Panc1 (cell line): ENCODE measurements around the gene R3HDML. TPM values are rescaled to one million over a fixed set of nuclear protein-coding genes. Genes with fewer than 3 reads are reported as not detected.

Experiments
- ATAC-seq: fragments of 200-7000 bp; cut with Tn5 transposase; 2 replicates; pipeline ENCODE4 v1.9.1; 2020; ENCODE audit warnings: mild to moderate bottlenecking, moderate library complexity
- BruUV-seq: library from RNA; stranded (reverse); fragments of 400-500 nt; replicated peaks from 2 replicates; lab custom pipeline; 2021; lab: Mats Ljungman, UMichigan
- CTCF ChIA-PET: fragments of 300-600 bp; sonication (Branson Sonifier 250); formaldehyde crosslinking; loops from one replicate; lab custom pipeline; 2022; ENCODE audit warnings: antibody characterized with exemption; lab: Charles Lee
- POLR2A ChIA-PET: fragments of 300-600 bp; sonication (Branson Sonifier 250); formaldehyde crosslinking; loops from one replicate; lab custom pipeline; 2022; ENCODE audit warnings: antibody characterized with exemption; lab: Charles Lee
- DNase-seq: peaks from one replicate; pipeline ENCODE4 v3.0.0-alpha.2; 2010; ENCODE audit warnings: low read depth, low spot score
- H3K27ac ChIP-seq: 2 replicates; pipeline ENCODE4 v1.5.1; 2011; ENCODE audit warnings: mild to moderate bottlenecking, low read length, inconsistent platforms
- H3K27me3 ChIP-seq: fragments of 200-500 bp; sonication (Bioruptor generic); 2 replicates; pipeline ENCODE4 v1.6.0; 2014; ENCODE audit warnings: low read length, inconsistent platforms; ENCODE audit not compliant: control insufficient read depth, insufficient read depth
- H3K36me3 ChIP-seq: fragments of 200-500 bp; sonication (Bioruptor generic); 2 replicates; pipeline ENCODE4 v1.5.1; 2014; ENCODE audit warnings: inconsistent platforms, mild to moderate bottlenecking, low read length, moderate library complexity; ENCODE audit not compliant: control insufficient read depth, insufficient read depth
- H3K4me1 ChIP-seq: 2 replicates; pipeline ENCODE4 v1.5.1; 2011; ENCODE audit warnings: inconsistent platforms, mild to moderate bottlenecking, low read length, moderate library complexity; ENCODE audit not compliant: control insufficient read depth, insufficient read depth
- H3K4me3 ChIP-seq, 2 experiments: 2 replicates each; pipeline ENCODE4 v1.5.1; 2011 to 2012; ENCODE audit warnings: low read depth in 2 of 2, low read length in 2 of 2, mild to moderate bottlenecking in 2 of 2, inconsistent platforms in 1 of 2, moderate library complexity in 1 of 2
- H3K9me3 ChIP-seq: fragments of 200-500 bp; sonication (Bioruptor generic); 2 replicates; pipeline ENCODE4 v1.5.1; 2014; ENCODE audit warnings: low read depth, mild to moderate bottlenecking, inconsistent platforms, low read length, moderate library complexity; ENCODE audit not compliant: control insufficient read depth, insufficient read depth
- POLR2AphosphoS5 ChIP-seq: IDR thresholded peaks from 2 replicates; pipeline ENCODE4 v1.6.1; 2012; ENCODE audit warnings: mild to moderate bottlenecking, low read depth, low read length, moderate library complexity
- SIN3A ChIP-seq: IDR thresholded peaks from 2 replicates; pipeline ENCODE4 v1.6.1; 2012; ENCODE audit warnings: low read depth, mild to moderate bottlenecking, low read length, moderate library complexity, borderline replicate concordance; ENCODE audit not compliant: insufficient read depth
- TCF7L2 ChIP-seq: IDR thresholded peaks from 2 replicates; pipeline ENCODE4 v1.6.1; 2011; ENCODE audit warnings: mild to moderate bottlenecking, low read depth, low read length, inconsistent platforms
- in situ Hi-C: cut with HindIII; loops from 2 replicates; pipeline ENCODE4 v1.10.0; 2016; ENCODE audit warnings: low sequenced_read_pairs, low pct_unique_long_range_greater_than_20kb
- intact Hi-C: fragments of 100-400 bp; cut with micrococcal nuclease; formaldehyde crosslinking; loops from one replicate; pipeline ENCODE4 v1.10.0; 2022; ENCODE audit not compliant: unreplicated experiment
- total RNA-seq: library from RNA; stranded (reverse); gene quantifications from one replicate; pipeline ENCODE4 v1.2.1, GENCODE V29; 2021; ENCODE audit not compliant: unreplicated experiment
- TF ChIP-seq, protein P1 (sequence below), 2 experiments: IDR thresholded peaks; 2 replicates each; pipeline ENCODE4 v1.6.1; 2011 to 2012; ENCODE audit warnings: low read depth in 2 of 2, control low read depth in 1 of 2, low read length in 1 of 2, mild to moderate bottlenecking in 1 of 2, moderate library complexity in 1 of 2; ENCODE audit not compliant: insufficient read depth in 1 of 2
- TF ChIP-seq, protein P2 (sequence below): fragments of 450-650 bp; IDR thresholded peaks from 2 replicates; pipeline ENCODE4 v1.5.1; 2017; ENCODE audit warnings: mild to moderate bottlenecking

The R3HDML gene
- total RNA-seq, 1 experiment from 2014 or later, result not detected

GRCh38 chr20:44390280-44390679 is 53.4 kb downstream of the R3HDML start:
- TF ChIP-seq, protein P1, sequence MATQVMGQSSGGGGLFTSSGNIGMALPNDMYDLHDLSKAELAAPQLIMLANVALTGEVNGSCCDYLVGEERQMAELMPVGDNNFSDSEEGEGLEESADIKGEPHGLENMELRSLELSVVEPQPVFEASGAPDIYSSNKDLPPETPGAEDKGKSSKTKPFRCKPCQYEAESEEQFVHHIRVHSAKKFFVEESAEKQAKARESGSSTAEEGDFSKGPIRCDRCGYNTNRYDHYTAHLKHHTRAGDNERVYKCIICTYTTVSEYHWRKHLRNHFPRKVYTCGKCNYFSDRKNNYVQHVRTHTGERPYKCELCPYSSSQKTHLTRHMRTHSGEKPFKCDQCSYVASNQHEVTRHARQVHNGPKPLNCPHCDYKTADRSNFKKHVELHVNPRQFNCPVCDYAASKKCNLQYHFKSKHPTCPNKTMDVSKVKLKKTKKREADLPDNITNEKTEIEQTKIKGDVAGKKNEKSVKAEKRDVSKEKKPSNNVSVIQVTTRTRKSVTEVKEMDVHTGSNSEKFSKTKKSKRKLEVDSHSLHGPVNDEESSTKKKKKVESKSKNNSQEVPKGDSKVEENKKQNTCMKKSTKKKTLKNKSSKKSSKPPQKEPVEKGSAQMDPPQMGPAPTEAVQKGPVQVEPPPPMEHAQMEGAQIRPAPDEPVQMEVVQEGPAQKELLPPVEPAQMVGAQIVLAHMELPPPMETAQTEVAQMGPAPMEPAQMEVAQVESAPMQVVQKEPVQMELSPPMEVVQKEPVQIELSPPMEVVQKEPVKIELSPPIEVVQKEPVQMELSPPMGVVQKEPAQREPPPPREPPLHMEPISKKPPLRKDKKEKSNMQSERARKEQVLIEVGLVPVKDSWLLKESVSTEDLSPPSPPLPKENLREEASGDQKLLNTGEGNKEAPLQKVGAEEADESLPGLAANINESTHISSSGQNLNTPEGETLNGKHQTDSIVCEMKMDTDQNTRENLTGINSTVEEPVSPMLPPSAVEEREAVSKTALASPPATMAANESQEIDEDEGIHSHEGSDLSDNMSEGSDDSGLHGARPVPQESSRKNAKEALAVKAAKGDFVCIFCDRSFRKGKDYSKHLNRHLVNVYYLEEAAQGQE (IDR thresholded peaks at IDR 0.05; ENCODE audit: insufficient read depth in 1 of 2, low read depth in 2 of 2, low read length in 1 of 2), result no peak
- no peak for TF ChIP-seq TCF7L2
- TF ChIP-seq, protein P2, sequence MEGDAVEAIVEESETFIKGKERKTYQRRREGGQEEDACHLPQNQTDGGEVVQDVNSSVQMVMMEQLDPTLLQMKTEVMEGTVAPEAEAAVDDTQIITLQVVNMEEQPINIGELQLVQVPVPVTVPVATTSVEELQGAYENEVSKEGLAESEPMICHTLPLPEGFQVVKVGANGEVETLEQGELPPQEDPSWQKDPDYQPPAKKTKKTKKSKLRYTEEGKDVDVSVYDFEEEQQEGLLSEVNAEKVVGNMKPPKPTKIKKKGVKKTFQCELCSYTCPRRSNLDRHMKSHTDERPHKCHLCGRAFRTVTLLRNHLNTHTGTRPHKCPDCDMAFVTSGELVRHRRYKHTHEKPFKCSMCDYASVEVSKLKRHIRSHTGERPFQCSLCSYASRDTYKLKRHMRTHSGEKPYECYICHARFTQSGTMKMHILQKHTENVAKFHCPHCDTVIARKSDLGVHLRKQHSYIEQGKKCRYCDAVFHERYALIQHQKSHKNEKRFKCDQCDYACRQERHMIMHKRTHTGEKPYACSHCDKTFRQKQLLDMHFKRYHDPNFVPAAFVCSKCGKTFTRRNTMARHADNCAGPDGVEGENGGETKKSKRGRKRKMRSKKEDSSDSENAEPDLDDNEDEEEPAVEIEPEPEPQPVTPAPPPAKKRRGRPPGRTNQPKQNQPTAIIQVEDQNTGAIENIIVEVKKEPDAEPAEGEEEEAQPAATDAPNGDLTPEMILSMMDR, result no peak
- TF ChIP-seq SIN3A, result no peak
- no peak for TF ChIP-seq POLR2AphosphoS5
- no peaks in the 10 kb centered on the region for H3K9me3 ChIP-seq
- H3K4me1 ChIP-seq, result peaks cover 10% of the 10 kb centered on the region; the same call in 1 of the 2 replicates
- no peaks in the 10 kb centered on the region for H3K27me3 ChIP-seq
- ATAC-seq (no peak), DNase-seq (no peak)
- in situ Hi-C loops (no loop called here), intact Hi-C loops (loop anchor here (5.0 kb wide), 1 partner anchor 212 kb away; no protein-coding TSS in a partner anchor)
- H3K27ac ChIP-seq, result no peak overlapping the region
- BruUV-seq, result no TSS peak
- CTCF ChIA-PET, result interaction anchor here (0.6 kb wide), 1 partner anchor 182 kb away, joined by 5 read pairs; no protein-coding TSS in a partner anchor
- POLR2A ChIA-PET, result no interaction called here
- no peaks in the 10 kb centered on the region for H3K36me3 ChIP-seq
- H3K4me3 ChIP-seq, result no peak overlapping the region

DNA sequence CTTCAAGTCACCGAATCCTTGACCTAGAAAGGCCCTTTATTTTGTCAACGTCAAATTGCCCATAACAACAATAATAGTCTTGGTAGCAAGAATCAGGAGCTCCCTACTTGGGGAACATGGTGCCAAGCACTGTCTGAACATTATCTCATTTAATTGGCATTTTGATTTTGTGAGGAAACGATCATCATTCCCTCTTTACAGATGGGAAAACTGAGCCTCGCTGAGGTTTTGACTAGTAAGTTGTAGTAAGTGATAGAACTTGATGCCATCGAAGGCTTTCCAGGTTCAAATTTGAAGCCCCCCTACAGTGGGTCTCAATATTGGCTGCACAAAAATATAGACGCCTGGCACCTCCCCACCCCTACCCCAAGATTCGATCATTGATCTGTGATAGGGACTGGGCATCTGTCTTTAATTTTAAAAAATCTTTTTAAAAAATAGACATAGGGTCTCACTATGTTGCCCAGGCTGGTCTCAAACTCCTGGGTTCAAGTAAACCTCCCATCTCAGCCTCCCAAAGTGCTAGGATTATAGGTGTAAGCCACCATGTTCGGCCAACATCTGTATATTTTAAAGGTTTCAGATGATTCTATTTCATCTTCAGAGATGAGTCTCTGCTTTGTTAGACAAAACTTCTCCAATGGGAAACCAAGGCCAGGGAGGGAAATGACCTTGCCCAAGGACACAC is 55.4 kb downstream of the R3HDML start:
- Histone ChIP-seq H3K4me3 (no peak overlapping the region), H3K9me3 (no peaks in the 10 kb centered on the region), H3K27ac (no peak overlapping the region), H3K36me3 (no peaks in the 10 kb centered on the region), H3K27me3 (peaks cover 3% of the 10 kb centered on the region), H3K4me1 (peaks cover 10% of the 10 kb centered on the region; the same call in 1 of the 2 replicates)
- no peak for ATAC-seq
- in situ Hi-C loops (no loop called here), intact Hi-C loops (loop anchor here (5.0 kb wide), 1 partner anchor 210 kb away; no protein-coding TSS in a partner anchor)
- CTCF ChIA-PET, result interaction anchor here (0.6 to 1.4 kb wide), 2 partner anchors 7 to 70 kb away, joined by 5 read pairs; no protein-coding TSS in a partner anchor
- POLR2A ChIA-PET, result no interaction called here
- no TSS peak for BruUV-seq
- DNase-seq, result no peak
- TF ChIP-seq POLR2AphosphoS5 (no peak), SIN3A (no peak), TCF7L2 (no peak)
- TF ChIP-seq, protein P1 (IDR thresholded peaks at IDR 0.05; ENCODE audit: insufficient read depth in 1 of 2, low read depth in 2 of 2, low read length in 1 of 2), result no peak
- TF ChIP-seq, protein P2, result no peak
